ACC112 (cell line): ENCODE data around the gene GDA.

Source experiments
- H2AFZ ChIP-seq: fragments of 200-600 bp; sonication (generic); one replicate; pipeline ENCODE4 v1.6.0; 2017; ENCODE audit warnings: antibody characterized with exemption, low read length; ENCODE audit not compliant: unreplicated experiment
- H3K27ac ChIP-seq: fragments of 200-600 bp; sonication (generic); 2 replicates; pipeline ENCODE4 v1.5.1; 2014; ENCODE audit warnings: low read depth, mild to moderate bottlenecking, antibody characterized with exemption, low read length, moderate library complexity
- H3K27me3 ChIP-seq: fragments of 200-600 bp; sonication (generic); 2 replicates; pipeline ENCODE4 v1.6.1; 2014; ENCODE audit warnings: mild to moderate bottlenecking, antibody characterized with exemption, low read length, moderate library complexity, mixed read lengths; ENCODE audit not compliant: insufficient read depth
- H3K36me3 ChIP-seq: fragments of 200-600 bp; sonication (generic); 2 replicates; pipeline ENCODE4 v1.6.1; 2016; ENCODE audit warnings: mild to moderate bottlenecking, antibody characterized with exemption, low read length, moderate library complexity, mixed read lengths; ENCODE audit not compliant: insufficient read depth
- H3K4me1 ChIP-seq: fragments of 200-600 bp; sonication (generic); one replicate; pipeline ENCODE4 v1.6.1; 2016; ENCODE audit warnings: low read length, mixed read lengths; ENCODE audit not compliant: insufficient read depth, unreplicated experiment, control insufficient read depth
- H3K4me3 ChIP-seq: fragments of 200-600 bp; sonication (generic); 2 replicates; pipeline ENCODE4 v1.5.1; 2014; ENCODE audit warnings: mild to moderate bottlenecking, low read depth, low read length
- H3K79me2 ChIP-seq: fragments of 200-600 bp; sonication (generic); one replicate; pipeline ENCODE4 v1.6.0; 2016; ENCODE audit warnings: low read length; ENCODE audit not compliant: control insufficient read depth, unreplicated experiment, insufficient read depth

GDA gene

GRCh38 chr9:72150127-72150526 is 887 bp downstream of the GDA start:
- Histone ChIP-seq H3K27ac (no peak overlapping the region), H3K4me1 (no peaks in the 10 kb centered on the region), H3K79me2 (no peaks in the 10 kb centered on the region), H2AFZ (no peak overlapping the region), H3K27me3 (peaks cover 62% of the 10 kb centered on the region), H3K36me3 (no peaks in the 10 kb centered on the region), H3K4me3 (no peak overlapping the region)

DNA sequence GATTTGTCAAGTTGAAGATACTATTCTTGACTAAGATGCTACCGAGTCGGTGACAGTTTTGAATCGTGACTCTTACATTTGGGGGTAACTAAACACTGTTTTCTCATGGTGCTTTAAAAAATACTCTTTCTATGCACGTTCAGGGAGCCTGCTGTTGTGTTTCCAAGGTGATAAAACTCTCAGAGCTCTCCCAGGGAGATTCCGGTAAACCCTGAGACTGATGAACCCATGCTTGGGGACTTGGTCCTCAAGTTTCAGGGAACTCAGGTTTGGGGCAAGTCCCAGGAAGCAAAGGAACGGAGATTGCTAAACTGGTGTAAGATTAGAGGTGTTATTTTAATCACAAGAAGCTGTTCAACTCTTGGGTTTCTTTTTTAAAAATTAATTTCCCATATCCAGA is 1.4 kb downstream of the GDA start:
- H3K79me2 ChIP-seq: no peaks in the 10 kb centered on the region

GRCh38 chr9:72151104-72151503 is 1.9 kb downstream of the GDA start:
- Histone ChIP-seq H3K36me3 (no peaks in the 10 kb centered on the region), H3K79me2 (no peaks in the 10 kb centered on the region), H3K4me1 (no peaks in the 10 kb centered on the region), H3K4me3 (no peak overlapping the region), H2AFZ (no peak overlapping the region), H3K27ac (no peak overlapping the region), H3K27me3 (peaks cover 59% of the 10 kb centered on the region)

More for the DNA sequence above, 1.4 kb downstream of the GDA start:
- H3K27me3 ChIP-seq: peaks cover 59% of the 10 kb centered on the region
- H3K4me1 ChIP-seq: no peaks in the 10 kb centered on the region
- no peaks in the 10 kb centered on the region for H3K36me3 ChIP-seq
- no peak overlapping the region for H3K27ac ChIP-seq
- no peak overlapping the region for H3K4me3 ChIP-seq
- H2AFZ ChIP-seq: no peak overlapping the region

GRCh38 chr9:72154468-72155285 is 5.4 kb downstream of the GDA start:
- no peak overlapping the region for H3K27ac ChIP-seq
- H3K4me3 ChIP-seq: no peak overlapping the region

DNA sequence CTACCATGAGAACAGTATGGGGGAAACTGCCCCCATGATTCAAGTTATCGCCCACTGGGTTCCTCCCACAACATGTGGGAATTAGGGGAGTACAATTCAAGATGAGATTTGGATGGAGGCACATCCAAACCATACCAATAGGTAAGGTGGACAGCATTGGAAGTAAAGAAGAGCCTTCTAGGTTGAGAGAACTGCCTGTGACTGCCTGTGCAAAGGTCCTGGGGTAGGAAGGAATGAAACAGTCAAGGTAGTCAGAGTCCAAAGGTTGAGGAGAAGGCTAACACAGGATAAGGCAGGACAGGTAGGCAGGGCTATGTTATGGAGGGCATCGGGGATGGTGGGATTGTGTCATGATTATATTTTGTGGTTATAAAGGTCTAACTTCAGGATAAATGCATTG is 6.1 kb downstream of the GDA start:
- no peaks in the 10 kb centered on the region for H3K4me1 ChIP-seq
- no peak overlapping the region for H2AFZ ChIP-seq
- no peaks in the 10 kb centered on the region for H3K36me3 ChIP-seq
- no peak overlapping the region for H3K27ac ChIP-seq
- H3K27me3 ChIP-seq: peaks cover 27% of the 10 kb centered on the region
- H3K4me3 ChIP-seq: no peak overlapping the region
- no peaks in the 10 kb centered on the region for H3K79me2 ChIP-seq

More at GRCh38 chr9:72154468-72155285, 5.4 kb downstream of the GDA start:
- Histone ChIP-seq H3K36me3 (no peaks in the 10 kb centered on the region), H3K4me1 (no peaks in the 10 kb centered on the region), H3K79me2 (no peaks in the 10 kb centered on the region), H3K27me3 (peaks cover 33% of the 10 kb centered on the region), H2AFZ (no peak overlapping the region)

DNA sequence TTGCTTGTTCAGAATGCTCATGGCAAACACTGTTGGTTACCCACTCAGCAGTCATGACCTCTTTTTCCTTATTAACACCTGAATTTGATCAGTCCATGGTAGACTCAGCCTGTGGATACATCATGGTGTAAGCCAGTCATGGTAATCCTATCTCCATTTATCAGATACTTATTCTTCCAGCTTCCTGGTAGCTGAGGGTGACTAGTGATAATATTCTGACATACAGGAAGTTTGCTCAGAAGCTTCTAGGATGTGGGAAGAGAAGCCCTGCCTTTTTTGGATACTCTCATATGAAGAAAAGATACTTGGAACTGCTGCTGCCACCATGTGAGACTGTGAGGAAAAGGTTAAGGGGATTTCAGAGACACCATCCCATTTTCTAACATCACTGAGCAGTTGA is 7.3 kb downstream of the GDA start:
- Histone ChIP-seq H3K79me2 (no peaks in the 10 kb centered on the region), H3K27ac (no peak overlapping the region), H3K36me3 (no peaks in the 10 kb centered on the region), H3K4me1 (no peaks in the 10 kb centered on the region), H2AFZ (no peak overlapping the region), H3K27me3 (peaks cover 23% of the 10 kb centered on the region), H3K4me3 (no peak overlapping the region)

- Histone ChIP-seq H3K4me3 (no peak overlapping the region), H3K27me3 (peaks cover 23% of the 10 kb centered on the region), H2AFZ (no peak overlapping the region), H3K79me2 (no peaks in the 10 kb centered on the region), H3K4me1 (no peaks in the 10 kb centered on the region), H3K36me3 (no peaks in the 10 kb centered on the region), H3K27ac (no peak overlapping the region)
Observed at GRCh38 chr9:72158680-72159079, 9.4 kb downstream of the GDA start.

DNA sequence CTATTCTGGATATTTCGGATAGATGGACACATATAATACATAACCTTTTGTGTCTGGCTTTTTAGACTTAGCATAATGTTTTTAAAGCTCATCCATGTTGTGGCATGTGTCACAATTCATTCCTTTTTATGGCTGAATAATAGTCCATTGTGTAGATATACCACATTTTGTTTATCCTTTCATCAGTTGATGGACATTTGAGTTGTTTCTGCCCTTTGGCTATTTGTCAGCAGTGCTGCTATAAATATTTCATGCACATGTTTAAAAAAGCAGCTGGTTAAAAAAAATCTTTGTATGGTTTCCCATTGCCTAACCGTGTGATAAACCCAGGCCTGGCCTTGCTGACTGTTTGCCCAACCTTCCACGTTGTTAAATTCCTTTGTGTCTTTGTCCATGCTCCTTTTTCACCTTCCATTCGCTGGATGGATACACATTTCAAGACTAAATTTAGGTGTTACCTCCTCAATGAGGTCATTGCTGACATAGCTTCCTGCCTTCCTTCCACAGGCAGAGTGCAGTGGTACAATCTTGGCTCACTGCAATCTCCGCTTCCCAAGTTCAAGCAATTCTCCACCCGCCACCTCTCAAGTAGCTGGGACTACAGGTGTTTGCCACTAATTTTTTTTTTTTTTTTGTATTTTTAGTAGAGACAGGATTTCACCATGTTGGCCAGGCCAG is 11.3 kb downstream of the GDA start:
- Histone ChIP-seq H3K4me3 (no peak overlapping the region), H3K79me2 (no peaks in the 10 kb centered on the region), H3K4me1 (no peaks in the 10 kb centered on the region), H3K36me3 (no peaks in the 10 kb centered on the region), H3K27me3 (peaks cover 18% of the 10 kb centered on the region; the same call in 1 of the 2 replicates), H3K27ac (no peak overlapping the region), H2AFZ (no peak overlapping the region)

- Histone ChIP-seq H3K4me3 (no peak overlapping the region), H3K4me1 (no peaks in the 10 kb centered on the region), H3K79me2 (no peaks in the 10 kb centered on the region), H3K27me3 (peaks cover 32% of the 10 kb centered on the region), H3K27ac (no peak overlapping the region), H2AFZ (no peak overlapping the region), H3K36me3 (no peaks in the 10 kb centered on the region)
Observed at GRCh38 chr9:72165326-72165725, 16.1 kb downstream of the GDA start.

DNA sequence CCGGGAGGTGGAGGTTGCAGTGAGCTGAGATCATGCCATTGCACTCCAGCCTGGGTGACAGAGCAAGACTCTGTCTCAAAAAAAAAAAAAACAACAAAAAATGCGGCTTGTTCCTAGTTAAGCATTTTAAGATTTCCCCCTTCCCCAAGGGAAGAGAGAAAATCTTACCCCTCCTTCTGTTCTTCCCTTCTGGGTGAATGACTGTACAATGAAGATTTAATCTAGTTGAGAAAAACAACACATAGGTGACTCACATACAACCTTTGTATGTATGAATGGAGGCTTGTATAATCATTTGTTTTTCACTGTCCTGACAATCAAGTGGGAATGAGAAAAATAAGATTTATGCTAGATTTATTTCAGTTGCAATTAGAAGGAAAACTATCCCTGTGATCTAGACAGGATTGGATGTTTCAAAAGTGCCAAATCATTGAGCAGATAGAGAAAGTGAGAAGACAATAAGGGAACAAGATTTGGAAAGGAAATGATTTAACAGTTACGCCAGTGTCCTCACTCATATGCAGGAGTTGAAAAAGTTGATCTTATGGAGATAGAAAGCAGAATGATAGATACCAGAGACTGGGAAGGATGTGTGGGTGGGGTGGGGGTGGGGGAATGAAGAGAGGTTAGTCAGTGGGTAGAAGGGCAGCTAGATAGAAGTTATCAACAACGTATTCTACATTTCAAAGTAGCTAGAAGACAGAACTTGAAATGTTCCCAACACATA is 16.7 kb downstream of the GDA start:
- H3K4me3 ChIP-seq: no peak overlapping the region
- H2AFZ ChIP-seq: no peak overlapping the region
- H3K79me2 ChIP-seq: no peaks in the 10 kb centered on the region
- peaks cover 38% of the 10 kb centered on the region for H3K27me3 ChIP-seq
- no peak overlapping the region for H3K27ac ChIP-seq
- no peaks in the 10 kb centered on the region for H3K4me1 ChIP-seq
- H3K36me3 ChIP-seq: no peaks in the 10 kb centered on the region
